CD4-positive, alpha-beta T cell treated with Interleukin-4 for 1 hour (primary cell): ENCODE data around the gene TAMM41.
A peak's percentile ranks its signal among the peaks of the same experiment; 100 is the strongest.
"Not testable (repeated sequence)": the region's sequence is repeated elsewhere in the genome, so short reads cannot be mapped to it uniquely, and the experiment has no call there.

Experiments
- DNase-seq, 2 donors: peaks; one replicate each; pipeline ENCODE4 v3.0.0-alpha.2; 2020 to 2022

TAMM41 gene

DNA sequence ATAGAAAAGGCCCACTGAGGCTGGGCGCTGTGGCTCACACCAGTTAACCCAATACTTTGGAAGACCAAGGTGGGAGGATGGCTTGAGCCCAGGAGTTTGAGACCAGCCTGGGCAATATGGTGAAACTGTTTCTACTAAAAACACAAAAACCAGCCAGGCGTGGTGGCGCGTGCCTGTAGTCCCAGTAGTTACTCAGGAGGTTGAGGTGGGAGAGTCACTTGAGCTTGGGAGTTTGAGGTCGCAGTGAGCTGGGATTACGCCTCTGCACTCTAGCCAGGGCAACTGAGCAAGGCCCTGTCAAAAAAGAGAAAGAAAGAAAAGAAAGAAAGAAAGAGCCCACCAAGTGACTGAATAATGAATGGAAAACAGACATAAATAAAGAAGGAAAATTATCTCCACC lies 32.0 kb downstream of the TAMM41 start:
- DNase-seq = no peak

DNA sequence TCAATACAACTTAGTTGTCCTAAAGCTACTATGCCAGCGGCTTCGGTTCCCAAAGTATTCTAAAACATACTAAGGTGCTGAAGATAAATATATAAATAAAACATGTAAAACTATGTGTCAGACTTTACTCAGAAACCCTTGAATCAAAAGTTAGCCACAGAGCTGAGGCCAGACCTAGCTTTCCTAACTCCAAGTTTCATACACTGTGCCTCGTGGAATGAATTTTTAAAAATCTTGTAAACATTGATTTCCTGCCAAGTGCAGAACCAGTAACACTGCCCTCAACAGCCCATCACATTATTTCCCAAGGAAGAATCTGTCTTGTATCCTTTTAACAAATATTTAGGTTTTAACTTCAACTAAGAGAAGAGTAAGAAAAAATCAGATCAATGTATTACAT lies 36.4 kb downstream of the TAMM41 start:
- DNase-seq = no peak

DNA sequence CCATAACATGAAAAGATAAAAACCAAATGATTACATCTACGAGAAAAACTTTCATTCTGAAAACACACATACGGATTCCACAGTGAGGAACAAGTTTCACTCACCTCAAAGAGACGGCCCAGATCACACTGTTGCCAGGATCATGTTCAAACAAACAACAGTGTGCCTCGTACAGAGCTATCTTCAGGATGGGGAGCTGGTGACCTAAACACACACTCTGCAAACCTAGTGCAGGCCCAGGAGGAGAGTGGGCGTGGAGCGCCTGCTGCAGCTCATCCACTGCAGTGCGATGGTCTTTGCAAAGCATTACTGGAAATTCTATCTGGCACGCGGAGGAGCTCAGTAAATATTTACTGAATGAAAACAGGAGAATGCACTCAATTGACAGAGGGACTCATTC lies 38.5 kb downstream of the TAMM41 start:
- no peak for DNase-seq

DNA sequence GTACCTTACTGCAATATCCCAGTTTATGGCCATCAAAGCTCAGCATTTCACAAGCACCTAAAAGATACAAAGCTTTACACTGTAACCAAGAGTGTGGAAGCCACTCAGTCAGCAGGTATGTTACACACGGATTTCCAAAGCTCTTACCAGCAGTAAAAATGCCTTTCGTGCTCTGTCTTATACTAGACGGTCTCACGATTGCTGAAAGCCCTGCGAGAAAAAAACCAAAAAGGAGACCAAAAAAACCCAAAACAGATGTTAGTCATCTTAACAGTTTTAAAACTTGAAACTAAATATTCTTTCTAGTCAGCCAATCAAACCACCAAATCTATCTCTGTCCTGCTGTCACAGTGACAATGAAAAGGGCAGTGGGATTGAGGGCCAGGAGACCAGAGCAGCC lies 39.0 kb downstream of the TAMM41 start:
- no peak for DNase-seq

DNA sequence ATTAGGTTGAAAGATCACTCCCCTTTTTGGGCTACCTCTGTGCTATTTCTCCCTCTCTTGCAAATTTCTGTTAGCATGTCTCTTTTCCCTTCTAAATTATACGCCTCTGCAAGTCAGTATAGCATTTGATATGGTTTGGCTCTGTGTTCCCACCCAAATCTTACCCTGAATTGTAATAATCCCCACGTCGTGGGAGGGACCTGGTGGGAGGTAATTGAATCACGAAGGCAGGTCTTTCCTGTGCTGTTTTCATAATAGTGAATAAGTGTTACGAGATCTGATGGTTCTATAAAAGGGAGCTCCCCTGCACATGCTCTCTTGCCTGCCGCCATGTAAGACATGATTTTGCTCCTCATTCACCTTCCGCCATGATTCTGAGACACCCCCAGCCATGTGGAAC lies 41.0 kb downstream of the TAMM41 start:
- DNase-seq = no peak

DNA sequence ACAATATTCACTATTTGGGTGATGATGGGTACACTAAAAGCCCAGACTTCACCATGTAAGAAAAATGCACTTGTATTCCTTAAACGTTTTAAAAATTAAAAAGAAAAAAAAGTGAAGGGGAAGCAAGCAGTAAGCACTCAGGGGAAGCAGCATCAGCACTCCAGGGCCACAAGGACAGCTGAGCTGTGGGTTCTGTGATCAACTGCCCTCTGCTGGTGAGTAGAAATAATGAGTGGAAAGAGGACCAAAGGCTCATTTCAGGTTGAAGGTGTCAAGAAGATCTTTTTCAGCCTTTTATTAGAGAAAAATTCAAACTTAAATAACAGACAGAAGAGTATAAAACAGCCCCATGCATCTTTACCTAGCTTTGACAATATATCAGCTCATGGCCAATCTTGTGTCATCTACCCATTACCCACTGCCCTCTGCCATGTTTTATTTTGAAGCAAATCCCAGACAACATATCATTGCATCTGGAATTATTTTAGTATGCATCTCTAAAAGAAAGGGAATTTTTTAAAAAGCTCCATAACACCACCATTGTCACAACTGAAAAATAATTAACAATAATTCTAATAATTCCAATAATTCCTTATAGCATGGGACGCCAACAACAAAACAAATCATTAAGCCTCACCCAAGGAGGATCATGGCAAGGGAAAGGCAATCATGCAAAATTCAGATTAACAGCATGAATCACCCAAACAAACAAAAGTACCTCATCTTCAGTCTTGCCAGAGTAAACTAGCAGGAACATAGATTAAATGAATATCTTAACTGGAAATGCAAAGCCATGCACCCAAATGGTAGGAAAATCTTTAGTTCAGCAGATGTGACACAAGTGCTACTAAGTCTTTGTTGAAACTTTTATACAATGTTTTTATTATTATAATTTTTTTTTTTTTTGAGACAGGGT lies 42.5 kb downstream of the TAMM41 start:
- DNase-seq = peak; percentile 29 to 66

DNA sequence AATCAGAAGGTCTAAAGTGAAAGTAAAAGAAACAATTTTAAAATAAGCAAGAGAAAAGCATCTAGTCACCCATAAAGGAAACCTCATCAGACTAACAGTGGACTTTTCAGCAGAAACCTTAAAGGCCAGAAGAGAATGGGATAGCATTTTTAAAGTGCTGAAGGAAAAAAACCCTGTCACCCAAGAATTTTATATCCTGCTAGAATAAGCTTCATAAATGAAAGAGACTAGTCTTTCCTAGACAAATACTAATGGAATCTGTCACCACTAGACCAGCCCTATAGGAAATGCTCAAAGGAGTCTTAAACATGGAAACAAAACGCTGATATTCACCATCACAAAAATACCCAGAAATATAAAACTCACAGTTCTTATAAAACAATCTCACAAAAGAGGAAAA lies 46.9 kb downstream of the TAMM41 start:
- DNase-seq = no peak

DNA sequence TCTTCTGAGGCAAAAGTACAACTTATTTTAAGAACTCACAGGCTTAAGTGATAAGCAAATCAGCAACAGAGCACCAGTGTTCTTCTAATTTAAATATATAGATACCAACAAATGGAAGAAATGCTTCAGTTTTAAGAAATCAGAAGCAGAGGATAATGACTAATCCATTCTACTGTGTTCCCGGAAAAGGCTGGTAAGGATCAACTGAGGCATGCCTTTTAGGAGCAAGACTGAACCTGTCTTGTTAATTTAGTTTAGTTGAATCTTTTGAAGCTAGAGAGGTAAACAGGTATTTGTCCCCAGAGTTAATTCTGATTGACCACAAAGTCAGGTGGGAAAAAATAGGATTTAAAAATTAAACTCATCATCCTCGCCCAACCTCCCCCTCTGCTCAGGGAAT lies 51.8 kb downstream of the TAMM41 start:
- DNase-seq = no peak

DNA sequence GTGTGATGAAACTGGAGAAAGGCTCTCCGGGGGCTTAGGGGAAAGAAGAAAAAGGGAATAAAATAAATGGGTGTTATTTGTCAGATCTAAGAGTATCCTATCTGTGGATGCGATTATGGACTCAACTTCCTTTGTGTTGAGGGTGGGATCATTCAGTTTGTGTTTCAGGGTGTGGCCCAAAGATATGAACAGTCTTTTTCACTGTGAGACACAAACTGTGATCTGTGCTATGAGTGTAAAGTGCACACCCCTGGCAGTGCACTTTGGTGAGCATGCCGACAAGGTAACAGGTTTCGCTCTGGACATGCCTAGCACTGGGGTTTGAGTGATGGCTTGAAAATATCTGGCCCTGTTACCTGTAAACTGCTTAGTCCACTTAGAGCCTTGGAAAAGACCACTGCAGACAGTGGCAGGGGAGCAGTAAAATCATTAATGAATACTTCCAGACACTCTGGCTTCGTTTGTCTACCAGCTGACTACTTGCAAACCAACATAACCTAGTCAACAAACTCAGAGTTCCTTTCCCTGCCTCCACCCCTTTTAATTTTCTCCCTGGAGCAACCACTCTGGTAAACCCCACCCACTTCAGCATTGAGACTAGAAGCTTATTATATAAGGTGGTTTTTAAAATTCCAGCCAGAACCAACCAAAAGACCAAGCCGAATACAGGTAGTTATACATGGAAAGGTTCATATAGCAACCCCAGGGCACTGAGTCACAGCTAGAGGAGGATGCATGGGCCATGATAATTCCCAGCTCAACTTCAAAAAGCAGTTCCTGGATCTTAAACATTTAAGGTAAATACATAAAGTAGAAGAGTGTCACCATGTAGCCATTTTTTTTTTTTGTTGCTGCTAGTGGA lies 55.1 kb downstream of the TAMM41 start:
- DNase-seq = no peak

DNA sequence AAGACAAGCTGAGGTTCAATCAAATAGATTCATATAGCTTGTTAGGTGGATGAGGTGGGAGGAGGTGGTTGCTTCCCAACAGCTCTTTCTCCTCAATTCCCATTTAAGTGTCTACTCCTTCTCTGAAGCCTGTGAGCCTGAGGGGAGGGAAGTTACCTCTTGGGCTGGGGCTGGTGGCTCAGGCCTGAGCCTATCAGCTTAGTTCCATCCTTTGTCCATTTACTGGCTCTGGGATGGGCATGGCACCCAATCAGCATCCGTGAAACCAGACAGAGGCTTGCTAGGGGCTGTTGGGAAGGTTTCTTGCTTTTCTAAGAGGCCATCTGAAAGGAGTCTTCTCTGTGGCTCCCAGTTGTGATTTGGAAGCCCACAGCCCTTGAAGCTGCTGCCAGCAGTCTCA lies 57.3 kb downstream of the TAMM41 start:
- no peak for DNase-seq

DNA sequence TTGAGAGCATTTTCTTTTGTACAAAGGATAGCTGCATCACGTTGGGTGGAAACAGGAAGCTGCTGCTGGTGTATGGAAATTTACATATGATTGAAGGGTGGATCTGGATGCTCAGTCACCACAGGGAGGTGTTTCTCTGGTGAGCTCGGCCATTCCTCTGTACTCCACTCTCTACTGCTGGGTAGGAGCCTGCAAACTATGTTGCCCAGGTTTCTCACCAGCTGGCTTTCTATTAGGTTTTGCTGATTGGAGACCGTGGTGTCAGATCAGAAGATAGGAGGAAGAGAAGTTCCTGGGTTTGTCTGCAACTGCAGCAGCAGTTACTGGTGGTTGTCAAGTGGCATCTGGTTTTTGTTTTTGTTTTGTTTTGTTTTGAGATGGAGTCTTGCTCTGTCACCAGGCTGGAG lies 61.7 kb downstream of the TAMM41 start:
- peak in 1 of 2 donors; percentile 49 for DNase-seq

DNA sequence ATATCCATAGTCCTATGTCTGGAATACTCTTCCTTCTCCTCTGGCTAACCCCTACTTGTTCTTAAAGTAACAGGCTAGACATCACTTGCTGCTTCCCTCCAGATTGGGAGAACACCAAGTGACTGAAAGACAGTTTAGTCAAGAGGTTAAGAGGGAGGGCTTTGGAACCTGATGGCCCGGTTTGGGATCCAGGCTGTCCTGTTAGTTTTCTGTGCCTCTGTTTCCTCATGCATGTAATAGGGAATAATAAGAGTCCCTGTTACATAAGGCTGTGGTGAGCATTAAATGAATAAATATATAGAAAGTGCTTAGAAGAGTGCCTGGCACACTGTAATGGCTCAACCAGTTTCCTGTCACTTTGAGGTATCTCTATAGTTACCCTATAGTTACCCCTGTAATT lies 66.3 kb downstream of the TAMM41 start:
- DNase-seq = no peak

DNA sequence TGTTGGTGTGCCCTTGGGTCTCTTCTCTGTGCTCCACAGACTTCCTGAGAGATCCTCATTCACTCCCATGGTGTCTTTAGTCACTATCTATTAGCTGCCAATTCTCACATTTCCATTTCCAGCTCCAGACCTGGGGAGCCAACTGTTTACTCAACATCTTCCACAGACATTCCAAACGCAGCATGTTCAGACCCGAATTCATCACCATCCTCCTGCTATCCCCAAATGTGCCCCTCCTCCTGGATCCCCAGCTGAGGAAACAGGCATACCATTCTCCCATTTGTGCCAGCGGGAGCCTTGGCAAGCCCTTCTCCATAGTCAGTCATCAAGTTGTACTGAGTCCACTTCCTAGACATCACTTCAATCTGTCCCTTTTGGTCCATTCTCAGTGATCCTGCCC lies 67.1 kb downstream of the TAMM41 start:
- DNase-seq = no peak

DNA sequence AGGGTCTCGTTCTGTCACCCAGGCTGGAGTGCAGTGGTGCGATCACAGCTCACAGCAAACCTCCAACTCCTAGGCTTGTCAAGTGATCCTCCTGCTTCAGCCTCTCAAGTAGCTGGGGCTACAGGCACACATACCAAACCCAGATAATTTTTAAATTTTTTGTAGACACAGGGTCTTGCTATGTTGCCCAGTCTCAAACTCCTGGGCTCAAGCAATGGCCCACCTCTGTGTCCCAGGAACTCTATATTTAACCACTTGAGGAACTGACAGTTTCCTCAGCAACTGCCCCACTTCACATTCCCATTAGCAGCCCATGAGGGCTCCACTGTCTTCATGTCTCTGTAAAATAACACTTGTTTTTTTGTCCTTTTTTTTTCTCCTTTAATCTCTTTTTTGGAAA lies 68.4 kb downstream of the TAMM41 start:
- DNase-seq = no peak

DNA sequence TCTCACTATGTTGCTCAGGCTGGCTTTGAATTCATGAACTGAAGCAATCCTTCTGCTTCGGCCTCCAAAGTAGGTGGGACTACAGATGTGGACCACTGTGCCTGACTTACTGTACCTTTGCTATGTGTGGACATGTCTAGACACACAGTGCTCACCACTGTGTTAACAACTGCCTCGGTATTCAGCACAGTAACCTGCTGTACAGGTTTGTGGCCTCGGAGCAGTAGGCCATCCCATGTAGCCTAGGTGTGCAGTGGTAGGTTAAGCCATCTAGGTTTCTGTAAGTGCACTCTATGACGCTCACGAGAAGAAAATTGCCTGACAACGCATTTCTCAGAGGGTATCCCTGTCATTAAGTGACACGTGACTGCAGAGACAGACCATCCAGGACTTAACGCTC lies 70.3 kb downstream of the TAMM41 start:
- no peak for DNase-seq

DNA sequence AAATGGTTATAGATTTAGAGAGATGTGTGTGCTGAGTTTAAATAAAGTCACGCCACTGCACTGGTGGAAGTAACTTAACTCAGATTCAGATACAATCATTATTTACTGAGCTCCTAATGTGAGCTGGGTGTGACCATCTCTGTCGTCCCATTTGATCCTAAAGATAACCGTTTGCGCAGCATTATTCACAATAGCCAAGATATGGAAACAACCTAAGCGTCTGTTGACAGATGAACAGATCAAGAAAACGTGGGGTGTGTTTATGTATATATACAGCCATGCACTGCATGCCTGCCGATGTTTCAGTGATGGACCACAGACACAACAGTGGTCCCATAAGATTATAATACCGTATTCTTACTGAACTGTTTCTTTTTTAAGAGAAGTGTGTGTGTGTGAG lies 71.2 kb downstream of the TAMM41 start:
- DNase-seq = no peak

DNA sequence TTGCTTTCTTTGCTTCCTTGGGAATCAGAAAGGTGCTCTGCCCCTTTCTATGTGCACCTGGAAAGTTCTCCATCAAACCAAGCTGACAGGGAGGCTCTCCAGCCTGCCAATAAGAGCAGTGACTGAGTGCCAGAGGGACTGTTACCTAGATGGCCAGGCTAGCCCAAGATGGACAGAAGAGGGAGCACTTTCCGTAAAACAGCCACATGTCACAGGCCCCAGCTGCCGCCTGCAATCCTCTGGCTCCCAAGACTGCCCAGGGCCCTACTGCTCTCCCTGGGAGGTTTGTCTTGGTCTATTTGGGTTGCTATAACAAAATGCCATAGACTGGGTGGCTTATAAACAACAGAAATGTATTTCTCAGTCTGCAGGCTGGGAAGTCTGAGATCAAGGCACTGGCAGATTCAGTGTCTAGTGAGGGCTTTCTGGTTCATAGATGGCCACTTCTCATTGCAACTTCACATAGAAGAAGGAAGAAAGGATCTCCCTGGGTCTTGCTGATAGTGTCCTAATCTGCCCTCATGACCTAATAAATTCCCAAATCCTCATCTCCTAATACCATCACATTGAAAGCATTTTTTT lies 72.3 kb downstream of the TAMM41 start:
- no peak for DNase-seq

DNA sequence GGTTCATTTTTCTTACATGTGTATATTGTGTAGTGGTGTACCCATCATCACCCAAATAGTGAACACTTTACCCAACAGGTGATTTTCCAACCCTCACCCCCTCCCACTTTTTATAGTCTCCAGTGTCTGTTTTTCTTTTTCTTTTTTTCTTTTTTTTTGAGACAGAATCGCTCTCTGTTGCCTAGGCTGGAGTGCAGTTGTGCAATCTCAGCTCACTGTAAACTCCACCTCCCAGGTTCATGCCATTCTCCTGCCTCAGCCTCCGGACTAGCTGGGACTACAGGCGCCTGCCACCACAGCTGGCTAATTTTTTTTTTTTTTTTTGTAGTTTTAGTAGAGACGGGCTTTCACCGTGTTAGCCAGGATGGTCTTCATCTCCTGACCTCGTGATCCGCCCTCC lies 74.8 kb downstream of the TAMM41 start:
- not testable (repeated sequence) for DNase-seq

DNA sequence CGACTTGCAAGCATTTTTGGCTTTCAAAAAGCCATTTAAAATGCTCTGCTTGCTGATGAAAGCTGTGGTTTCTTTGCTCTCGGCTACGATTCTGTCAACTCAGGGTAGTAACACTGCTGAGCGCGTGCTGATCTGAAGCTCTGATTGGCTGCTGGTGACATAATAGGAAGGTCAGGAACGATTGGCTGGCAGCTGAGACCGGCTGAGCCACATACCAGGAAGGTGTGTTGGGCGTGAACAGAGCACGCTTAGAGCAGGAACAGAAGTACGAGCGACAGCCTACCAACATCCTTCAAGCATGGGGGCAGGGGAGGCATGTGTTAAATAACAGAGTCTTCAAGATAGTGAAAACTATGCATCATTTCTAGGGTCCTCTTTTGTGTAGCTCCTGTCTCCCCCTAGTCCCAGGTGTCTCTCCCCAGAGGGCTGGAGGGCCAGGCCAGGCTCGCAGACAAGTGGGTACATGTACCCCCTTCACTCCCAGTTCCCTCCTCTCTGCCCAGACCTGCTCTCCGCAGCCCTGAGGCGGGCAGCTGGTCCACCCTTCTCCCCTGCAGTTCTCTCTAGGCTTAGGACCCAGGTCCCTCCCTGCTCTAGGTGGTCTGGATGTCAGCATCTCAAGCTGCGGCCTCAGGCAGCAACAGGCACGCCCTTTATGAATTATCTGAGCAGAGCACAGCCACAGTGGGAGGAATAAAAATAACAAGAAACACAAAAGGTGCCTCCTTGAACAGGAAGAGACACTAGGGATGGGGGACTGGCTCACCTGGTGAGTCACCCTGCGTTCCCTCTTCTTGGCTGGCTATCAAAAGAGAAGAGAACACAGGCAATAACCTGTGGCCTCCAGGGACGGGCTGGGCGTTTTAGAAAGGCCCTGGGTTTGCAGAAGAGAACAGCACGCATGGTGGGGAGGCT lies 76.0 kb downstream of the TAMM41 start:
- DNase-seq = peak; percentile 90 to 92

DNA sequence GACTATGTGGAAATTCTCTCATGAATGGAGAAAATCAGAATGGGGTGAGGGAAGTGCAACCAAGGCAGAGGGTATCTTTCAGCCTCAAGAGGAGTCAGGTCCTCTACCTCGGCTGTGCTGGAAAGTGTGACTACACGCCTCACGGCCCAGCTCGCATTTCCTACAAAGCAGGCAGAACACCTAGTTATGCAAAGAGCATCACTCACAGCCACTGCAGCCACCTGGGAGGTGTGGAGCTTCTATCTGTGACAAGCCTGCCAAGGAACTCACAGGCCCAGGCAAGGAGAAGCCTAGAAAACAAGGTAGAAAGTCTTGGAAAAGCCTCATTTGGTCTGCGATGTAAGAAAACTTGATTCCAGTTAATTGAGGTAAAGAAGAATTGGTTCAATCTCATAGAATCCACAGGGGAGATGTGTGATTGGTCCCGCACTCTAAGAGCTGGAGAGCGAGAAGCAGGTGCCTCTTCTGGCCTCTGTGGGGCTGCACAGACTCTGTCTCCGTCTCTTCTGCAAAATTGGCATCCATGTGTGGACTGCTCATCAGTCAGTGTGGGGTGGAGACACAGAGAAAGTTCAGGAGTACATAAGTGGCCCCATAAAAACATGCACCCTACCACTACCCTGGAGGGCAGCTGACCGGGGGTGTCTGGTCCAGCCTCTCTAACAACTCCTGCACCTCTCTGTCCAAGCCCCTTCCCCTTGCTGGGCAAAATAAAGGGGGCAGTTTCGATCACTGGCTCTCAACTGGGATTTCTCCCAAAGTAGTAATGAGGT lies 76.8 kb downstream of the TAMM41 start:
- no peak for DNase-seq

DNA sequence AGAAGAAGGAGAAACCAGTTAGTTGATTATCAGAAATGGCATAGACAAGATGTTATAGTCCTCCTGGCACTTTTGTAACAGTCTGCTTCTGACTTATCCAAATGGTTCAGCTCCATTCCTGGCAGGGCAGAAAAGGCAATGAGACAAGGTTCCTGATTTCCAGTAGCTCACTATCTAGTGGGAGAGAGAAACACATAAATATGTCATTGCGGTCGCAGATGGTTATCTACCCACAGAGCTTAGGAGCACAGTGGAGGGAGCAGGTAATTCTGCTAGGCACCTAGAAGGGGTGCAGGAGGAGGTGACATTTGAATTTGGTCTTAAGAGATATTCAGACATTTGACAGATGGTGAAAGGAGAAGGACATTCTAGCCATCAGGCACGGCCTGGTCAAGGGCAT lies 78.1 kb downstream of the TAMM41 start:
- no peak for DNase-seq

DNA sequence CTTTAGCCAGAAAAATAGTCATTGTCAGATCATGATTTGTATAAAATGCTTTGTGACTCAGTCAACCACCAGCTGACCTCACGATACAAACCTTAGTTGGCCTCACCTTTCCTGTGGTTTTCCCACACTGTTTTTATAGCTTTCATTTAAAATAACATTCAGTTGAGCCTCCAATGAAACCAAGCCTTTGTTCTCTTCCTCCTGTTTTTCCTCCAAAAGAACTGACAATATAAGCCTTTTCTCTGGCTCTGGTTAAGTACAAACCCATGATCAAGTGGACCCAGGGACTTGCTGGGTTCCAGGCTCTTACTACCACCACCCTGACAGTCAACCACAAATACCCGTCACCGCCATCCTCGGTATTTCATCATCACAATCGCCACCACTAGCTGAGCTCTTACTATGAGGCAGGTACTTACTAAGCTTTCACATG lies 81.7 kb downstream of the TAMM41 start:
- DNase-seq = peak in 1 of 2 donors; percentile 6
